ENCODE data around the gene TFF3. TPM values are rescaled to one million over a fixed set of nuclear protein-coding genes. Genes with fewer than 3 reads are reported as not detected.

TFF3 gene
- polyA plus RNA-seq, 1 donor from 2014 or later = not detected

DNA sequence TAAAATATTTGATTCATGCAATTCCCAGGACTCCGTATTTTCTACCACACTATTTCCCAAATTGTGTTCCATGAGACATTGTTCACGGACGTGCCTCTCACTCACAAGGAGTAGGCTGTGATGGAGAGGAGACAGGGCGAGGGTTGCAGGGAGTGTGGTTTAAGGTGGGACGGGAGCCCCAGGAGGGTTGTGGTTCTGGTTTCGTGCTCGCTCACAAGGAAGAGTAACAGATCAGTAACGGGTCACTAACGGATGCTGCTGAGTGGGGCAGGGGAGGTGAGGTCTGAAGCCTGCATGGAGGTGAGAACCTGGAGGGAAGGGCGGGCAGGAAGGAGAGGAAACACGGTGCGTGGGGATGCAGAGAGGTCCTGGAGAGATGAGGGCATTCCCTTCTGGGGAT lies 28.8 kb downstream of the TFF3 start:
- Histone ChIP-seq H2AFZ (ENCODE audit: low read depth, low read length) (no peak overlapping the region), H3K9me2 (ENCODE audit: insufficient read depth, low read length) (no peaks in the 10 kb centered on the region), H3F3A (ENCODE audit: insufficient read depth, low read length, poor library complexity, severe bottlenecking) (no peaks in the 10 kb centered on the region), H3K4me2 (ENCODE audit: low read length) (no peak overlapping the region), H3K9me3 (ENCODE audit: low read length) (no peaks in the 10 kb centered on the region), H3K36me3 (ENCODE audit: insufficient read depth, low read length) (peaks cover 4% of the 10 kb centered on the region), H3K27me3 (ENCODE audit: insufficient read depth, low read depth, low read length) (no peaks in the 10 kb centered on the region), H3K27ac (ENCODE audit: low read length) (no peak overlapping the region), H3K4me3 (ENCODE audit: low read length) (no peak overlapping the region), H4K20me1 (ENCODE audit: insufficient read depth) (no peaks in the 10 kb centered on the region), H3K9ac (ENCODE audit: low read length) (no peak overlapping the region), H3K79me2 (replicated peaks; ENCODE audit: insufficient read depth, low read length) (no peaks in the 10 kb centered on the region)
- no peak for TF ChIP-seq POLR2AphosphoS5 (IDR thresholded peaks at IDR 0.05)
- TF ChIP-seq, protein P1, sequence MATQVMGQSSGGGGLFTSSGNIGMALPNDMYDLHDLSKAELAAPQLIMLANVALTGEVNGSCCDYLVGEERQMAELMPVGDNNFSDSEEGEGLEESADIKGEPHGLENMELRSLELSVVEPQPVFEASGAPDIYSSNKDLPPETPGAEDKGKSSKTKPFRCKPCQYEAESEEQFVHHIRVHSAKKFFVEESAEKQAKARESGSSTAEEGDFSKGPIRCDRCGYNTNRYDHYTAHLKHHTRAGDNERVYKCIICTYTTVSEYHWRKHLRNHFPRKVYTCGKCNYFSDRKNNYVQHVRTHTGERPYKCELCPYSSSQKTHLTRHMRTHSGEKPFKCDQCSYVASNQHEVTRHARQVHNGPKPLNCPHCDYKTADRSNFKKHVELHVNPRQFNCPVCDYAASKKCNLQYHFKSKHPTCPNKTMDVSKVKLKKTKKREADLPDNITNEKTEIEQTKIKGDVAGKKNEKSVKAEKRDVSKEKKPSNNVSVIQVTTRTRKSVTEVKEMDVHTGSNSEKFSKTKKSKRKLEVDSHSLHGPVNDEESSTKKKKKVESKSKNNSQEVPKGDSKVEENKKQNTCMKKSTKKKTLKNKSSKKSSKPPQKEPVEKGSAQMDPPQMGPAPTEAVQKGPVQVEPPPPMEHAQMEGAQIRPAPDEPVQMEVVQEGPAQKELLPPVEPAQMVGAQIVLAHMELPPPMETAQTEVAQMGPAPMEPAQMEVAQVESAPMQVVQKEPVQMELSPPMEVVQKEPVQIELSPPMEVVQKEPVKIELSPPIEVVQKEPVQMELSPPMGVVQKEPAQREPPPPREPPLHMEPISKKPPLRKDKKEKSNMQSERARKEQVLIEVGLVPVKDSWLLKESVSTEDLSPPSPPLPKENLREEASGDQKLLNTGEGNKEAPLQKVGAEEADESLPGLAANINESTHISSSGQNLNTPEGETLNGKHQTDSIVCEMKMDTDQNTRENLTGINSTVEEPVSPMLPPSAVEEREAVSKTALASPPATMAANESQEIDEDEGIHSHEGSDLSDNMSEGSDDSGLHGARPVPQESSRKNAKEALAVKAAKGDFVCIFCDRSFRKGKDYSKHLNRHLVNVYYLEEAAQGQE (IDR thresholded peaks at IDR 0.05; ENCODE audit: borderline replicate concordance) = no peak
- TF ChIP-seq, protein P2, sequence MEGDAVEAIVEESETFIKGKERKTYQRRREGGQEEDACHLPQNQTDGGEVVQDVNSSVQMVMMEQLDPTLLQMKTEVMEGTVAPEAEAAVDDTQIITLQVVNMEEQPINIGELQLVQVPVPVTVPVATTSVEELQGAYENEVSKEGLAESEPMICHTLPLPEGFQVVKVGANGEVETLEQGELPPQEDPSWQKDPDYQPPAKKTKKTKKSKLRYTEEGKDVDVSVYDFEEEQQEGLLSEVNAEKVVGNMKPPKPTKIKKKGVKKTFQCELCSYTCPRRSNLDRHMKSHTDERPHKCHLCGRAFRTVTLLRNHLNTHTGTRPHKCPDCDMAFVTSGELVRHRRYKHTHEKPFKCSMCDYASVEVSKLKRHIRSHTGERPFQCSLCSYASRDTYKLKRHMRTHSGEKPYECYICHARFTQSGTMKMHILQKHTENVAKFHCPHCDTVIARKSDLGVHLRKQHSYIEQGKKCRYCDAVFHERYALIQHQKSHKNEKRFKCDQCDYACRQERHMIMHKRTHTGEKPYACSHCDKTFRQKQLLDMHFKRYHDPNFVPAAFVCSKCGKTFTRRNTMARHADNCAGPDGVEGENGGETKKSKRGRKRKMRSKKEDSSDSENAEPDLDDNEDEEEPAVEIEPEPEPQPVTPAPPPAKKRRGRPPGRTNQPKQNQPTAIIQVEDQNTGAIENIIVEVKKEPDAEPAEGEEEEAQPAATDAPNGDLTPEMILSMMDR (IDR thresholded peaks at IDR 0.05; ENCODE audit: poor library complexity, severe bottlenecking) = no peak
- no peak for TF ChIP-seq EP300 (conservative IDR thresholded peaks at IDR 0.05; ENCODE audit: poor library complexity, severe bottlenecking)
- TF ChIP-seq TAF1 (IDR thresholded peaks at IDR 0.05; ENCODE audit: low read depth) = no peak
- no peak for TF ChIP-seq RAD21 (conservative IDR thresholded peaks at IDR 0.05)
- no peak for TF ChIP-seq MXI1 (conservative IDR thresholded peaks at IDR 0.05; ENCODE audit: poor library complexity, severe bottlenecking)
- TF ChIP-seq EZH2 (IDR thresholded peaks at IDR 0.05; ENCODE audit: borderline replicate concordance, insufficient read depth, low read length, poor library complexity, severe bottlenecking) = no peak
- TF ChIP-seq SMC3 (conservative IDR thresholded peaks at IDR 0.05; ENCODE audit: poor library complexity) = no peak

DNA sequence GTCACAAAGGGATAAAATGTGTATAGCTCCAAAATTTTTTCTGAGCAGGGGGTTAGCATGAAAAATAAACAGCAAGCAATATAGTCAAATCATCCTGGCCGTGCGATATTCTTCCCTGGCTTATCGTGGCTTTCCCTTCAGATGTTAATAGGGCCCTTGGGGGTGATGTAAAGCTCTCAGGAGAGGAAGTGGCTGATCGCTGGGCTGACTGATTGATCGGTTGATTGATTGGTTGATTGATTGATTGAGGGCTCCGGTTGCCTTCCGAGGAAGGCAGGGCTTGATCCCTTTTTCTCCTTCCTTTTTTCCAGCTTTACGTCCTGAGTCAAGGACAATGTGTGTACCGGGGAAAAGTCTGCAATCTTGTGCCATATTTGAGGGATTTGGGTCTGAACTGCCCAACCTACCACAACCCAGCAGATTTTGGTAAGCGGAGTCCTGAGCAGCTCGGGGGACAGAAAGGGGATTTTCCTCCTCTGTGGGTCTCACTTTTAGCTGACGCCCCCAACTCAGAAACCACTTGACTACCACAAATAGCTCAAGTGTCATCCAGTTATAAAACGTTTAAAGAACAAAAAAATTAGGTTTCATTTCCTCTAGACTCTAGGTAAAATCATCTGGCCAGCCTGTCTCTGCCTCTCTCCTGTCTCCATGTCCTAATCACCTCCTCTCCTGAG lies 29.5 kb downstream of the TFF3 start:
- Histone ChIP-seq H3K79me2 (replicated peaks; ENCODE audit: insufficient read depth, low read length) (no peaks in the 10 kb centered on the region), H3K9me2 (ENCODE audit: insufficient read depth, low read length) (no peaks in the 10 kb centered on the region), H4K20me1 (ENCODE audit: insufficient read depth) (no peaks in the 10 kb centered on the region), H3K36me3 (ENCODE audit: insufficient read depth, low read length) (peaks cover 4% of the 10 kb centered on the region), H2AFZ (ENCODE audit: low read depth, low read length) (no peak overlapping the region), H3K9ac (ENCODE audit: low read length) (no peak overlapping the region), H3K4me3 (ENCODE audit: low read length) (no peak overlapping the region), H3K27ac (ENCODE audit: low read length) (no peak overlapping the region), H3F3A (ENCODE audit: insufficient read depth, low read length, poor library complexity, severe bottlenecking) (no peaks in the 10 kb centered on the region), H3K27me3 (ENCODE audit: insufficient read depth, low read depth, low read length) (no peaks in the 10 kb centered on the region), H3K4me2 (ENCODE audit: low read length) (no peak overlapping the region), H3K9me3 (ENCODE audit: low read length) (no peaks in the 10 kb centered on the region)
- TF ChIP-seq EZH2 (IDR thresholded peaks at IDR 0.05; ENCODE audit: borderline replicate concordance, insufficient read depth, low read length, poor library complexity, severe bottlenecking) (no peak), MXI1 (conservative IDR thresholded peaks at IDR 0.05; ENCODE audit: poor library complexity, severe bottlenecking) (no peak), EP300 (conservative IDR thresholded peaks at IDR 0.05; ENCODE audit: poor library complexity, severe bottlenecking) (no peak), SMC3 (conservative IDR thresholded peaks at IDR 0.05; ENCODE audit: poor library complexity) (no peak), RAD21 (conservative IDR thresholded peaks at IDR 0.05) (no peak), POLR2AphosphoS5 (IDR thresholded peaks at IDR 0.05) (no peak), TAF1 (IDR thresholded peaks at IDR 0.05; ENCODE audit: low read depth) (no peak)
- TF ChIP-seq, protein P2 (IDR thresholded peaks at IDR 0.05; ENCODE audit: poor library complexity, severe bottlenecking) = no peak
- TF ChIP-seq, protein P1 (IDR thresholded peaks at IDR 0.05; ENCODE audit: borderline replicate concordance) = no peak

All from neural cell (in vitro differentiated cells).